Nephron (organoid): ENCODE data around the gene LRP6.
A peak's percentile ranks its signal among the peaks of the same experiment; 100 is the strongest.

Experiments used
- H3K27ac Mint-ChIP-seq, 3 experiments: 2 replicates each; pipeline ENCODE4 v1.8.0; 2020; ENCODE audit warnings: mixed read lengths in 3 of 3, mild to moderate bottlenecking in 2 of 3, moderate library complexity in 1 of 3
- H3K27me3 Mint-ChIP-seq: 2 replicates; pipeline ENCODE4 v1.8.0; 2021; ENCODE audit warnings: low read depth, mild to moderate bottlenecking, moderate library complexity, mixed read lengths
- H3K36me3 Mint-ChIP-seq: 2 replicates; pipeline ENCODE4 v1.8.0; 2020; ENCODE audit warnings: low read depth, mixed read lengths
- H3K4me1 Mint-ChIP-seq: 2 replicates; pipeline ENCODE4 v1.8.0; 2020; ENCODE audit warnings: mixed read lengths
- H3K4me3 Mint-ChIP-seq, 3 experiments: 2 replicates each; pipeline ENCODE4 v1.8.0; 2020; ENCODE audit warnings: mild to moderate bottlenecking in 3 of 3, mixed read lengths in 3 of 3, moderate library complexity in 2 of 3
- H3K9me3 Mint-ChIP-seq: 2 replicates; pipeline ENCODE4 v1.8.0; 2020; ENCODE audit warnings: mixed read lengths
- TF ChIP-seq, protein P1 (sequence below), 3 experiments: fragments of 200-600 bp; sonication (generic); IDR thresholded peaks; one replicate each; pipeline ENCODE4 v1.5.0; 2021; ENCODE audit warnings: antibody characterized with exemption in 3 of 3; ENCODE audit not compliant: unreplicated experiment in 3 of 3

The LRP6 gene

DNA sequence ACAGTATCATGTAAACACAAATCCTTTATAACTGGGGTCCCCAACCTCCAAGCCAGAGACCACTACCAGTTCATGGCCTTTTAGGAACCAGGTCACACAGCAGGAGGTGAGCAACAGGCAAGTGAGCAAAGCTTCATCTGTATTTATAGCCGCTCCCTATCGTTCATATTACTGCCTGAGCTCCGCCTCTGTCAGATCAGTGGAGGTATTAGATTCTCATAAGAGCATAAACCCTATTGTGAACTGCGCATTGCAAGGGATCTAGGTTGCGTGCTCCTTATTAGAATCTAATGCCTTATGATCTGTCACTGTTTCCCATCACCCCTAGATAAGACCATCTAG, 49.9 kb downstream of the LRP6 start:
- Mint-ChIP-seq H3K4me3 (no peak overlapping the region), H3K36me3 (peaks cover 7% of the 10 kb centered on the region), H3K9me3 (peaks cover 9% of the 10 kb centered on the region), H3K4me1 (peaks cover 48% of the 10 kb centered on the region), H3K27me3 (no peaks in the 10 kb centered on the region), H3K27ac (peak overlapping the region in 2 of 3 experiments; percentile 16 to 89)
- TF ChIP-seq, protein P1, sequence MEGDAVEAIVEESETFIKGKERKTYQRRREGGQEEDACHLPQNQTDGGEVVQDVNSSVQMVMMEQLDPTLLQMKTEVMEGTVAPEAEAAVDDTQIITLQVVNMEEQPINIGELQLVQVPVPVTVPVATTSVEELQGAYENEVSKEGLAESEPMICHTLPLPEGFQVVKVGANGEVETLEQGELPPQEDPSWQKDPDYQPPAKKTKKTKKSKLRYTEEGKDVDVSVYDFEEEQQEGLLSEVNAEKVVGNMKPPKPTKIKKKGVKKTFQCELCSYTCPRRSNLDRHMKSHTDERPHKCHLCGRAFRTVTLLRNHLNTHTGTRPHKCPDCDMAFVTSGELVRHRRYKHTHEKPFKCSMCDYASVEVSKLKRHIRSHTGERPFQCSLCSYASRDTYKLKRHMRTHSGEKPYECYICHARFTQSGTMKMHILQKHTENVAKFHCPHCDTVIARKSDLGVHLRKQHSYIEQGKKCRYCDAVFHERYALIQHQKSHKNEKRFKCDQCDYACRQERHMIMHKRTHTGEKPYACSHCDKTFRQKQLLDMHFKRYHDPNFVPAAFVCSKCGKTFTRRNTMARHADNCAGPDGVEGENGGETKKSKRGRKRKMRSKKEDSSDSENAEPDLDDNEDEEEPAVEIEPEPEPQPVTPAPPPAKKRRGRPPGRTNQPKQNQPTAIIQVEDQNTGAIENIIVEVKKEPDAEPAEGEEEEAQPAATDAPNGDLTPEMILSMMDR (IDR thresholded peaks at IDR 0.05; ENCODE audit: unreplicated experiment in 3 of 3), result no peak

DNA sequence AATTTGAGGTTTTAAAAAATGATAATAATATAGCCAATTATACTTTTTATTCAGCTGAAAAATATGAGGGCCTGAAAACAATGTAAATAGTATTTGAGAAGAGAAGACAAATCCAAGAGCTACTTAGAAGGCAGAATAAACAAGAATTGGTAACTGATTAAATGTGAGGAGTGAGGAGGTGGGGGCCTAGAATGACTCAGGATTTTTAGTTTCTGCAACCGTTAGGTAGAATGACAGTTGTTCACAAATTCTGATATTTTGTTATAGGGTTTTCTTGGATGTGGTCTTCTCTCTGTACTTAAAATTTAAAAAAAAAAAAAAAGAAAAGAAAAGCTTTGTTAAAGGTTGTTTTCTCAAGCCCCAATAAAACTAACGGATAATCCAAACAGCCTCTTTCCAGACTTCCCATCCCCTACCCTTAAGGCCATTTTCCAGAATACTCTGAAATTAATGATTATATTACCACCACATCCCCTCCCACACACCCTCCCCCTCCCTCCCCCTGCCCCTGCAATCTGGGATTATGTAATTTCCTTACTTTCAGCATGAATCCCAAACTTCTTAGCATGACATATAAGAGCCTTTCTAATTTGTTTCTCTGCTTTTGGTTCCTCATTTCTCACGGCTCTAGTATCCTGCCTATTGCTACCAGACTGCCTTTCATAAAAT, 50.4 kb downstream of the LRP6 start:
- TF ChIP-seq, protein P1 (IDR thresholded peaks at IDR 0.05; ENCODE audit: unreplicated experiment in 3 of 3), result no peak
- Mint-ChIP-seq H3K9me3 (peaks cover 9% of the 10 kb centered on the region), H3K27me3 (no peaks in the 10 kb centered on the region), H3K27ac (peak overlapping the region; percentile 51 to 89 (median 65)), H3K4me3 (no peak overlapping the region), H3K36me3 (peaks cover 7% of the 10 kb centered on the region), H3K4me1 (peaks cover 44% of the 10 kb centered on the region)

DNA sequence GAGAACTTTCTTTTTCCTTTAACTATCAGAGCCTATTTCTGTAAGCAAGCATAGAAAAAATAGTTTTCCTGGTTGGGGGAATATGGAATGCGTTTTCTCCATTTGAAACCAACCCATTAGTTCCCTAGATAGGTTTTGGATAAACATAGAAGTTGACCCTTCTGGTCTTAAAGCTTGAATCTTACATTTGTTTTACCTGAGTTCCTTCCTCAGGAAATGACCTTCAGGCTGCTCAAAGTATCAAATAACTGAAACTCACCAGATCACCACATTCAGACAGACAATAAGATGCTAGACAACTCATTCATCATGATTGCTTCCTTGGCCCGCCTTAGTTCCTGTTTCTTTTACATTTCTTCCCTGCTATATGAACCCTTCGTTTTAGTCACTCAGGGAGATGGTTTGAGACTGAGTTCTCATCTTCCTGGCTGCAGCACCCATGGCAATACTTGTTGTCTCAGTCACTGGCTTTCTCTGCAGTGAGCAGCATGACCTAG, 52.2 kb downstream of the LRP6 start:
- peaks cover 17% of the 10 kb centered on the region for H3K36me3 Mint-ChIP-seq
- TF ChIP-seq, protein P1 (IDR thresholded peaks at IDR 0.05; ENCODE audit: unreplicated experiment in 3 of 3), result no peak
- H3K9me3 Mint-ChIP-seq, result peaks cover 9% of the 10 kb centered on the region
- no peak overlapping the region for H3K4me3 Mint-ChIP-seq
- peaks cover 36% of the 10 kb centered on the region for H3K4me1 Mint-ChIP-seq
- peak overlapping the region; percentile 43 to 81 (median 64) for H3K27ac Mint-ChIP-seq
- no peaks in the 10 kb centered on the region for H3K27me3 Mint-ChIP-seq

DNA sequence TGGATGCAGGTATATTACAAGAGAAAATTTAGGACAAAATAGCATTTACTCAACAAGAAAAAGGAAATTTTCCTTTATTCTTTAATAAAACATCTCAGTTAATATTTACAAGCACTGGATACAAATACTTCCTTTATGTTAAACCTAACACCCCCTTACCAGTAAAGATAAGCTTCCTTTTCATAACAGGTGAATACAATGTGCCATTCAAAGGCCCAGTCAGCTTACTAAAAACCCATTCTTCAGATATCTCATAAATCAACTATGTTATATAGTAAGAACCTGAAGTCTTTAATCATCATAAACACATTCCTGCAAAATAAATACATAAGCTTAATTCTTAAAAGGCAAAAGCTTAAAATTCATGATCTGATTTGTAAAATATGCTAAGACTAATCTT, 52.6 kb downstream of the LRP6 start:
- Mint-ChIP-seq H3K36me3 (peaks cover 17% of the 10 kb centered on the region), H3K4me3 (no peak overlapping the region), H3K4me1 (peaks cover 36% of the 10 kb centered on the region), H3K27me3 (no peaks in the 10 kb centered on the region), H3K27ac (no peak overlapping the region), H3K9me3 (peaks cover 5% of the 10 kb centered on the region)
- TF ChIP-seq, protein P1 (IDR thresholded peaks at IDR 0.05; ENCODE audit: unreplicated experiment in 3 of 3), result no peak

DNA sequence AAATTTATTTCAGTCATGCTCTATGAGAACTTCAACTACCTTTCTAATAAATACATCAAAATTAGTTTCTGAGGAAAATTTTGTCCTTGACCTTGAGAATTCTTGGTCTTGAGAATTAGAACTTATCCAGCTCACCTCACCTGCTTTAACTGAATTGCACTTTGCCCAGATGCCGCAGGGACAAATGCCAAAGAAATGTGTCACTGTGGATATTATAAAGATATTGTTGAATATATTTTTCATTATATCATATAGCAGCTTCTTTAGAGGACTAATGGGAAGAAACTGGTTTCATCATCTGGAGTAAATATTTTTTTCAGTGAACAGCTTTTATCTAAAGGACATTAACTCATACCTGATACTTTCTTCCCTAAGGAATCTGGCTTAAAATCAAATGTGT, 54.1 kb downstream of the LRP6 start:
- Mint-ChIP-seq H3K27me3 (no peaks in the 10 kb centered on the region), H3K27ac (no peak overlapping the region), H3K36me3 (peaks cover 14% of the 10 kb centered on the region), H3K9me3 (peaks cover under 1% of the 10 kb centered on the region), H3K4me1 (peaks cover 32% of the 10 kb centered on the region), H3K4me3 (no peak overlapping the region)
- TF ChIP-seq, protein P1 (IDR thresholded peaks at IDR 0.05; ENCODE audit: unreplicated experiment in 3 of 3), result no peak

DNA sequence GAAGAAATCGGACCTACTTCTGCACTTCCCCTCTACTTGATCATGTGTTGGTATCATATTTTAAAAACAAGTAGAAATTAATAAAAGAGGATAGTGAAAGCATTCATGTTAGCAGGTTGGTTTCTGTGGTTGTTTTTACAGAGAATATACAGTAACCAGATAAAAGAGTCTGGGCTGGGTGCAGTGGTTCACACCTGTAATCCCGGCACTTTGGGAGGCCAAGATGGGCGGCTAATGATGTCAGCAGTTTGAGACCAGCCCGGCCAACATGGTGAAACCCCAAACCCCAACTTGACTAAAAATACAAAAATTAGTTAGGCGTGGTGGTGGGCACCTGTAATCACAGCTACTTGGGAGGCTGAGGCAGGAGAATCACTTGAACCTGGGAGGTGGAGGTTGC, 55.9 kb downstream of the LRP6 start:
- H3K9me3 Mint-ChIP-seq, result no peaks in the 10 kb centered on the region
- no peak overlapping the region for H3K4me3 Mint-ChIP-seq
- TF ChIP-seq, protein P1 (IDR thresholded peaks at IDR 0.05; ENCODE audit: unreplicated experiment in 3 of 3), result no peak
- H3K36me3 Mint-ChIP-seq, result peaks cover 11% of the 10 kb centered on the region
- H3K4me1 Mint-ChIP-seq, result peaks cover 23% of the 10 kb centered on the region
- H3K27ac Mint-ChIP-seq, result peak overlapping the region in 1 of 3 experiments; percentile 30
- no peaks in the 10 kb centered on the region for H3K27me3 Mint-ChIP-seq
